ENCODE results near the gene BCAT1.

The BCAT1 gene

DNA sequence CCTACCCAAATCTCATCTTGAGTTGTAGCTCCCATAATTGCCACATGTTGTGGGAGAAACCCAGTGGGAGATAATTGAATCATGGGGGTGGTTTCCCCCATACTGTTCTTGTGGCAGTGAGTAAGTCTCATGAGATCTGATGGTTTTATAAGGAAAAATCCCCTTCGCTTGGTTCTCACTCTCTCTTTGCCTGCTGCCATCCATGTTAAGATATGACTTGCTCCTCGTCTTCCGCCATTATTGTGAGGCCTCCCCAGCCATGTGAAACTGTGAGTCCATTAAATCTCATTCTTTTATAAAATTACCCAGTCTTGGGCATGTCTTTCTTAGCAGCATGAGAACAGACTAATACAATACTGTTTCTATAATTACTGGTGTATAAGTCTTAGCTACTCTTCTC is 6.5 kb upstream of the BCAT1 start:
- Histone ChIP-seq H3K9ac (ENCODE audit: low read length) (no peak overlapping the region), H3K9me2 (ENCODE audit: low read depth, low read length) (no peaks in the 10 kb centered on the region), H3K27me3 (ENCODE audit: insufficient read depth, low read length) (no peaks in the 10 kb centered on the region), H3K79me2 (ENCODE audit: insufficient read depth, low read length) (no peaks in the 10 kb centered on the region), H3K4me2 (ENCODE audit: low read length) (no peak overlapping the region), H3K4me1 (ENCODE audit: insufficient read depth, low read length, severe bottlenecking) (no peaks in the 10 kb centered on the region), H3K27ac (ENCODE audit: low read depth, low read length, poor library complexity, severe bottlenecking) (no peak overlapping the region), H3K36me3 (ENCODE audit: insufficient read depth, low read length) (no peaks in the 10 kb centered on the region), H4K20me1 (ENCODE audit: insufficient read depth, low read length) (no peaks in the 10 kb centered on the region), H3K4me3 (ENCODE audit: low read depth, low read length, poor library complexity, severe bottlenecking) (no peak overlapping the region), H2AFZ (ENCODE audit: low read length) (no peak overlapping the region), H3F3A (ENCODE audit: insufficient read depth, low read length) (no peaks in the 10 kb centered on the region), H3K9me3 (ENCODE audit: low read length) (no peaks in the 10 kb centered on the region)
- no peak for TF ChIP-seq EZH2 (IDR thresholded peaks at IDR 0.05; ENCODE audit: borderline replicate concordance, low read length)

DNA sequence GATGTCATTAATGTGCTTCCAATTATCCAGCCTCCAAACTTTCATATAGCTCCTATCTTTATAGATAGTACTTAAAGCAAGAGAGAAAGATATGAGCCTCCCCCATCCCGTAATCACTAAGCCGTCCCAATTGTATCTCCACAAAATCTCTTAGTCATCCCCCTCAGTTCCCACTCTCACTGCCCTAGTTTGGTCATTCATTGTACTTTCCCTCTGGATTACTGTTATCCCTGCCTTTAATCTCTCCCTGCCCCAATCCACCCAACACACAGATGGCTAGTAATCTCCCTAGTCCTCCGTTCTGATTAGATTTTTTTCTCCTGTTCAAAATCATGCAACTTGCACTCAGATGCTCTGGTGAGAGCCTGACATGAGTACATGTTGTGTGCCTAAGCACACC is 5.4 kb upstream of the BCAT1 start:
- Histone ChIP-seq H3K4me2 (ENCODE audit: low read length) (no peak overlapping the region), H3F3A (ENCODE audit: insufficient read depth, low read length) (no peaks in the 10 kb centered on the region), H4K20me1 (ENCODE audit: insufficient read depth, low read length) (no peaks in the 10 kb centered on the region), H2AFZ (ENCODE audit: low read length) (no peak overlapping the region), H3K4me1 (ENCODE audit: insufficient read depth, low read length, severe bottlenecking) (peaks cover 2% of the 10 kb centered on the region), H3K27ac (ENCODE audit: low read depth, low read length, poor library complexity, severe bottlenecking) (no peak overlapping the region), H3K4me3 (ENCODE audit: low read depth, low read length, poor library complexity, severe bottlenecking) (no peak overlapping the region), H3K9ac (ENCODE audit: low read length) (no peak overlapping the region), H3K36me3 (ENCODE audit: insufficient read depth, low read length) (no peaks in the 10 kb centered on the region), H3K9me3 (ENCODE audit: low read length) (no peaks in the 10 kb centered on the region), H3K9me2 (ENCODE audit: low read depth, low read length) (no peaks in the 10 kb centered on the region), H3K79me2 (ENCODE audit: insufficient read depth, low read length) (no peaks in the 10 kb centered on the region), H3K27me3 (ENCODE audit: insufficient read depth, low read length) (no peaks in the 10 kb centered on the region)
- no peak for TF ChIP-seq EZH2 (IDR thresholded peaks at IDR 0.05; ENCODE audit: borderline replicate concordance, low read length)
- TF ChIP-seq, protein P1, sequence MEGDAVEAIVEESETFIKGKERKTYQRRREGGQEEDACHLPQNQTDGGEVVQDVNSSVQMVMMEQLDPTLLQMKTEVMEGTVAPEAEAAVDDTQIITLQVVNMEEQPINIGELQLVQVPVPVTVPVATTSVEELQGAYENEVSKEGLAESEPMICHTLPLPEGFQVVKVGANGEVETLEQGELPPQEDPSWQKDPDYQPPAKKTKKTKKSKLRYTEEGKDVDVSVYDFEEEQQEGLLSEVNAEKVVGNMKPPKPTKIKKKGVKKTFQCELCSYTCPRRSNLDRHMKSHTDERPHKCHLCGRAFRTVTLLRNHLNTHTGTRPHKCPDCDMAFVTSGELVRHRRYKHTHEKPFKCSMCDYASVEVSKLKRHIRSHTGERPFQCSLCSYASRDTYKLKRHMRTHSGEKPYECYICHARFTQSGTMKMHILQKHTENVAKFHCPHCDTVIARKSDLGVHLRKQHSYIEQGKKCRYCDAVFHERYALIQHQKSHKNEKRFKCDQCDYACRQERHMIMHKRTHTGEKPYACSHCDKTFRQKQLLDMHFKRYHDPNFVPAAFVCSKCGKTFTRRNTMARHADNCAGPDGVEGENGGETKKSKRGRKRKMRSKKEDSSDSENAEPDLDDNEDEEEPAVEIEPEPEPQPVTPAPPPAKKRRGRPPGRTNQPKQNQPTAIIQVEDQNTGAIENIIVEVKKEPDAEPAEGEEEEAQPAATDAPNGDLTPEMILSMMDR (IDR thresholded peaks at IDR 0.05; ENCODE audit: low read length): no peak

DNA sequence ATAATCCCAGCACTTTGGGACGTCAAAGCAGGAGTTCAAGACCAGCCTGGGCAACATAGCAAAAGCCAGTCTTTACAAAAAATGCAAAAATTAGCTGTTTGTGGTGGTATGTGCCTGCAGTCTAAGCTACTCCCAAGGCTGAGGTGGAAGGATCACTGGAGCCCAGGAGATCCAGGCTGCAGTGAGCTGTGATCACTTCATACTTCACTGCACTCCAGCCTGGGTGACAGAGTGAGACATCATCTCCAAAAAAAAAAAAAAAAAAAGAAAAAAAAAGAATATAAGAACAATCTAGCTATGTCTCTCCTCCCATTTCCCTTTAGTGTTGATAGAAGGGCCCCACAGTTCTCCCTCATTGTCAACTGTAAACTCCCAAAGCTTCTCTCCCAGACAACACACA is 3.5 kb upstream of the BCAT1 start:
- Histone ChIP-seq H3K9me3 (ENCODE audit: low read length) (no peaks in the 10 kb centered on the region), H3K36me3 (ENCODE audit: insufficient read depth, low read length) (no peaks in the 10 kb centered on the region), H3K9me2 (ENCODE audit: low read depth, low read length) (no peaks in the 10 kb centered on the region), H3K4me1 (ENCODE audit: insufficient read depth, low read length, severe bottlenecking) (peaks cover 15% of the 10 kb centered on the region), H2AFZ (ENCODE audit: low read length) (no peak overlapping the region), H3K79me2 (ENCODE audit: insufficient read depth, low read length) (no peaks in the 10 kb centered on the region), H3F3A (ENCODE audit: insufficient read depth, low read length) (no peaks in the 10 kb centered on the region), H3K4me2 (ENCODE audit: low read length) (no peak overlapping the region), H3K27me3 (ENCODE audit: insufficient read depth, low read length) (no peaks in the 10 kb centered on the region), H3K4me3 (ENCODE audit: low read depth, low read length, poor library complexity, severe bottlenecking) (no peak overlapping the region), H3K9ac (ENCODE audit: low read length) (no peak overlapping the region), H4K20me1 (ENCODE audit: insufficient read depth, low read length) (no peaks in the 10 kb centered on the region), H3K27ac (ENCODE audit: low read depth, low read length, poor library complexity, severe bottlenecking) (no peak overlapping the region)
- TF ChIP-seq, protein P1 (IDR thresholded peaks at IDR 0.05; ENCODE audit: low read length): no peak
- no peak for TF ChIP-seq EZH2 (IDR thresholded peaks at IDR 0.05; ENCODE audit: borderline replicate concordance, low read length)

DNA sequence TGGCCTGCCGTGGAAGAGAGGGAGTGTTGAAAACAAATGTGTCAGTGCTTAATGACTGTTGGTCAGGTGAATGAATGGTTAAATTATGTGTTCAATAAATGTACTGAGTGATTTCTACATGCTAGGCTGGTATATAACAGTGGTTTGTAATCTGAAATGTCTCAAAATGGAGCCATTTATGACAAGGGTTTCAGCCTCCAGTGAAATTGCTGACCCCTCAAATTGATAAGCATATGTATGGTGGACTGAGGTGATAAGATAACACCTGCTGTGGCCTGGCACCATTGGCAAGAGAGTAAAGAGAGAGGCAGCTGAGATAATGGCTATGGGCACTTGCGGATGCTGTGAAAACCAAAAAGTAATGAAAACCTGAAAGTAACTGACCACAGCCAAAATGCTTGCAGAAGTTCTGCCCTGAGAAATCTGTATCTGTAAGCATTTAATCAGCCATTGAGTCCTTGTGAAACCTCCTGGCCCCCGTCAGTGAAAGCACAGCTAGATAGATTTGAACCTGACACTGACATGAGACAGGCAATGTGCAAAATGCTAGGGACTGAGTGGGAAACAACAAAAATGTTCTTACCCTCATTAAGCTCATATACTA is 1.4 kb upstream of the BCAT1 start:
- TF ChIP-seq, protein P1 (IDR thresholded peaks at IDR 0.05; ENCODE audit: low read length): no peak
- no peak for TF ChIP-seq EZH2 (IDR thresholded peaks at IDR 0.05; ENCODE audit: borderline replicate concordance, low read length)
- Histone ChIP-seq H3K79me2 (ENCODE audit: insufficient read depth, low read length) (no peaks in the 10 kb centered on the region), H3K36me3 (ENCODE audit: insufficient read depth, low read length) (no peaks in the 10 kb centered on the region), H3F3A (ENCODE audit: insufficient read depth, low read length) (no peaks in the 10 kb centered on the region; the same call in 1 of the 2 replicates), H3K4me2 (ENCODE audit: low read length) (no peak overlapping the region), H3K27ac (ENCODE audit: low read depth, low read length, poor library complexity, severe bottlenecking) (no peak overlapping the region), H3K4me1 (ENCODE audit: insufficient read depth, low read length, severe bottlenecking) (peaks cover 25% of the 10 kb centered on the region), H3K27me3 (ENCODE audit: insufficient read depth, low read length) (no peaks in the 10 kb centered on the region), H3K9ac (ENCODE audit: low read length) (no peak overlapping the region), H3K4me3 (ENCODE audit: low read depth, low read length, poor library complexity, severe bottlenecking) (no peak overlapping the region), H3K9me2 (ENCODE audit: low read depth, low read length) (no peaks in the 10 kb centered on the region), H2AFZ (ENCODE audit: low read length) (no peak overlapping the region), H3K9me3 (ENCODE audit: low read length) (no peaks in the 10 kb centered on the region), H4K20me1 (ENCODE audit: insufficient read depth, low read length) (no peaks in the 10 kb centered on the region)

Data from OCI-LY1 (cell line).